Liver (tissue), 9 donors: Measurements from ENCODE around the gene PHF19. TPM values are rescaled to one million over a fixed set of nuclear protein-coding genes. Genes with fewer than 3 reads are reported as not detected.

Experiments
- DNase-seq: peaks from one replicate; pipeline ENCODE4 v3.0.0-alpha.2; 2017; ENCODE audit warnings: low spot score
- H3K27ac ChIP-seq, 2 donors: one replicate each; pipeline ENCODE4 v1.7.0; 2013; ENCODE audit warnings: inconsistent platforms in 2 of 2, low read length in 2 of 2, control low read depth in 1 of 2, low read depth in 1 of 2, mild to moderate bottlenecking in 1 of 2
- H3K27me3 ChIP-seq, 4 donors: one replicate each; pipeline versions ENCODE4 v1.6.1 to v1.7.0; 2013; ENCODE audit warnings: low read length in 3 of 4, inconsistent platforms in 1 of 4, mild to moderate bottlenecking in 1 of 4, moderate library complexity in 1 of 4; ENCODE audit not compliant: control insufficient read depth in 4 of 4, insufficient read depth in 4 of 4
- H3K36me3 ChIP-seq, 4 donors: one replicate each; pipeline versions ENCODE4 v1.6.1 to v1.7.0; 2013; ENCODE audit warnings: low read length in 3 of 4, mild to moderate bottlenecking in 3 of 4, low read depth in 1 of 4, moderate library complexity in 1 of 4; ENCODE audit not compliant: control insufficient read depth in 4 of 4, insufficient read depth in 3 of 4
- H3K4me1 ChIP-seq, 4 donors: one replicate each; pipeline versions ENCODE4 v1.6.1 to v1.7.0; 2013; ENCODE audit warnings: low read length in 3 of 4, mild to moderate bottlenecking in 3 of 4, moderate library complexity in 1 of 4; ENCODE audit not compliant: control insufficient read depth in 4 of 4, insufficient read depth in 4 of 4
- H3K4me3 ChIP-seq, 3 donors: one replicate each; pipeline versions ENCODE4 v1.6.1 to v1.7.0; 2013; ENCODE audit warnings: low read length in 3 of 3, control low read depth in 1 of 3, low read depth in 1 of 3, mild to moderate bottlenecking in 1 of 3
- H3K9ac ChIP-seq, 2 donors: one replicate each; pipeline ENCODE4 v1.7.0; 2013; ENCODE audit warnings: low read length in 2 of 2, mild to moderate bottlenecking in 2 of 2, moderate library complexity in 2 of 2, control low read depth in 1 of 2, low read depth in 1 of 2
- H3K9me3 ChIP-seq, 4 donors: one replicate each; pipeline versions ENCODE4 v1.6.1 to v1.7.0; 2013; ENCODE audit warnings: low read length in 3 of 4; ENCODE audit not compliant: control insufficient read depth in 4 of 4
- EGR1 ChIP-seq, 2 donors: IDR thresholded peaks; 2 replicates each; pipeline ENCODE4 v1.6.1; 2016 to 2018; ENCODE audit warnings: antibody characterized with exemption in 2 of 2, low read depth in 2 of 2
- FOXA1 ChIP-seq: IDR thresholded peaks from 2 replicates; pipeline ENCODE4 v1.6.1; 2016; ENCODE audit warnings: antibody characterized with exemption
- FOXA2 ChIP-seq: IDR thresholded peaks from 2 replicates; pipeline ENCODE4 v1.6.1; 2016; ENCODE audit warnings: antibody characterized with exemption
- GABPA ChIP-seq, 2 donors: IDR thresholded peaks in 1 of 2; conservative IDR thresholded peaks in 1 of 2; 2 replicates each; pipeline ENCODE4 v1.6.1; 2016; ENCODE audit warnings: antibody characterized with exemption in 2 of 2, mild to moderate bottlenecking in 1 of 2, moderate library complexity in 1 of 2
- HNF4A ChIP-seq, 2 donors: conservative IDR thresholded peaks; 2 replicates each; pipeline ENCODE4 v1.6.1; 2016; ENCODE audit warnings: antibody characterized with exemption in 2 of 2, mild to moderate bottlenecking in 2 of 2
- HNF4G ChIP-seq: IDR thresholded peaks from 2 replicates; pipeline ENCODE4 v1.6.1; 2016; ENCODE audit warnings: antibody characterized with exemption
- JUND ChIP-seq, 2 donors: IDR thresholded peaks; 2 replicates each; pipeline ENCODE4 v1.6.1; 2016; ENCODE audit warnings: antibody characterized with exemption in 2 of 2
- NR2F2 ChIP-seq: IDR thresholded peaks from 2 replicates; pipeline ENCODE4 v1.6.1; 2016; ENCODE audit warnings: antibody characterized with exemption
- RAD21 ChIP-seq, 2 donors: IDR thresholded peaks; 2 replicates each; pipeline ENCODE4 v1.6.1; 2016; ENCODE audit warnings: antibody characterized with exemption in 2 of 2, mild to moderate bottlenecking in 2 of 2
- RXRA ChIP-seq, 2 donors: IDR thresholded peaks; 2 replicates each; pipeline ENCODE4 v1.6.1; 2017 to 2018; ENCODE audit warnings: antibody characterized with exemption in 2 of 2, mild to moderate bottlenecking in 1 of 2
- SP1 ChIP-seq: IDR thresholded peaks from 2 replicates; pipeline ENCODE4 v1.6.1; 2018; ENCODE audit warnings: antibody characterized with exemption, mild to moderate bottlenecking
- TAF1 ChIP-seq: conservative IDR thresholded peaks from 2 replicates; pipeline ENCODE4 v1.6.1; 2016; ENCODE audit warnings: antibody characterized with exemption, mild to moderate bottlenecking
- YY1 ChIP-seq: IDR thresholded peaks from 2 replicates; pipeline ENCODE4 v1.6.1; 2016; ENCODE audit warnings: antibody characterized with exemption, mild to moderate bottlenecking
- WGBS: extraction: QIAGEN DNeasy Blood & Tissue Kit; methylation state at CpG from one replicate; pipeline ENCODE4 v1.1.7; 2013; 5-methylcytosine and 5-hydroxymethylcytosine counted together
- polyA plus RNA-seq, 2 donors: library from polyadenylated mRNA; stranded (reverse) in 1 of 2; unstranded in 1 of 2; fragments of 200-250 nt in 1 of 2; fragments of >200 nt in 1 of 2; fragmentation: Nextera tagmentation in 1 of 2; extraction: Ambion mirVana in 1 of 2; gene quantifications; one replicate each; pipeline versions ENCODE4 v1.2.1 to v1.2.3, GENCODE V29; 2013 to 2015
- total RNA-seq, 2 donors: library from RNA; depleted of rRNA; stranded (reverse); fragments of >200 nt; gene quantifications; one replicate each; pipeline ENCODE4 v1.2.3, GENCODE V29; 2014
- TF ChIP-seq, protein P1 (sequence below): IDR thresholded peaks from 2 replicates; pipeline ENCODE4 v1.6.1; 2016; ENCODE audit warnings: antibody characterized with exemption
- TF ChIP-seq, protein P2 (sequence below): fragments of 150-350 bp; IDR thresholded peaks from 2 replicates; pipeline ENCODE4 v1.5.1; 2017; ENCODE audit warnings: improper control_type of control experiment, low read depth, low read length; ENCODE audit not compliant: missing input control
- TF ChIP-seq, protein P3 (sequence below): IDR thresholded peaks from 2 replicates; pipeline ENCODE4 v1.6.1; 2016; ENCODE audit warnings: antibody characterized with exemption
- TF ChIP-seq, protein P4 (sequence below): IDR thresholded peaks from 2 replicates; pipeline ENCODE4 v1.6.1; 2016; ENCODE audit warnings: antibody characterized with exemption
- TF ChIP-seq, protein P5 (sequence below): IDR thresholded peaks from 2 replicates; pipeline ENCODE4 v1.6.1; 2016; ENCODE audit warnings: antibody characterized with exemption, mild to moderate bottlenecking
- donor health status: healthy.
- donor health status: healthy.
- donor health status: healthy.
- donor health status: healthy.
- donor health status: healthy.

The PHF19 gene
- total and polyA plus RNA-seq, 4 donors, result 1.9 to 16.0 (median 3.5) TPM

DNA sequence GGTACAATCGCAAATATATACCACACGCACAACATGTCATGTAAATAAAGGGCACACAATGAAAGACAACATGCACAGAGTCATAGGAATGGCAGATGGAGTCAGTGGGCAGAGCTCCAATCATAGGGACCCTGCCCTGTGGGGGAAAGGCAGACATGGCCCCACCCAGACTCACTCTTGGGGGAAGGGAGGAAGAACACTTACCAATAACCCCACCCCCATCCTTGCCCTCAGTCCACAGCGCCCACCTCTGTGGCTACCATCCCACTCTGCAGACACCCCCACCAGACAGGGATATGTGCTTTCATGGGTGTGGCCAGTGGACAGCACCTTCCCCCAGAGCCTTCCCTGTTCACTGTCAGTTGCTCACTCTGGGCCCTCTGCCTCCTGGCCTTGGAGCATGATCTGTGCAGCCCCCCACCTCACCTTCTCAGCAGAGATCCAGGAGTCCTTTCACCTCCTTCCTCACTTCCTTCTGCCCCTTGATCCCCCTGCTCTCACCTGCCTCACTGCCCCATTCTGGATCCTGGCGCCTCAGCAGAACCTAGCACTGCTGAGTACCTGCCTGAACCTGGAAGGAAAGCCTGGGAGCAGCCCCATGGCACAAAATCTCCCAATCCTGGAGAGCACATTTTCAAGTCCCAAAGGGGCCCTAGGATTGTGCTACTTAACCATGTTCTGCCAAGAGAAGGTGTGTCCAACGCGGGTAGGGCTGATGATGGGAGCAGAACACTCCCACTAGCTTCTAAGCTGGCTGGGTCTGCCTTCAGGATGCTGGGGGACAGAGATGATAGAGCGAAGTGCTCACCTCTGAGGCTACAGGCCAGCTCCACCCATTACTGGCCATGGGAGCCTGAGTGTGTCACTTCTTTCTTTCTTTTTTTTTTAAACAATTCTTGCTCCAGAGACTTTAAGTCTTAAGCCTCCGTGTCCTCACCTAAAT, 1.5 kb upstream of the PHF19 start:
- Histone ChIP-seq H3K9me3 (no peaks in the 10 kb centered on the region), H3K27ac (no peak overlapping the region), H3K4me1 (peaks cover 2 to 10% (median 4%) of the 10 kb centered on the region in 4 donors), H3K27me3 (no peaks in the 10 kb centered on the region), H3K36me3 (no peaks in the 10 kb centered on the region), H3K4me3 (no peak overlapping the region), H3K9ac (peak overlapping the region in 1 of 2 donors; percentile 20)
- WGBS, result 81% methylated on average over 8 of the region's 8 CpGs
- no peak for TF ChIP-seq HNF4A (conservative IDR thresholded peaks at IDR 0.05)
- no peak for TF ChIP-seq JUND (IDR thresholded peaks at IDR 0.05)
- TF ChIP-seq, protein P1, sequence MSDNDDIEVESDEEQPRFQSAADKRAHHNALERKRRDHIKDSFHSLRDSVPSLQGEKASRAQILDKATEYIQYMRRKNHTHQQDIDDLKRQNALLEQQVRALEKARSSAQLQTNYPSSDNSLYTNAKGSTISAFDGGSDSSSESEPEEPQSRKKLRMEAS, result no peak
- TF ChIP-seq, protein P2, sequence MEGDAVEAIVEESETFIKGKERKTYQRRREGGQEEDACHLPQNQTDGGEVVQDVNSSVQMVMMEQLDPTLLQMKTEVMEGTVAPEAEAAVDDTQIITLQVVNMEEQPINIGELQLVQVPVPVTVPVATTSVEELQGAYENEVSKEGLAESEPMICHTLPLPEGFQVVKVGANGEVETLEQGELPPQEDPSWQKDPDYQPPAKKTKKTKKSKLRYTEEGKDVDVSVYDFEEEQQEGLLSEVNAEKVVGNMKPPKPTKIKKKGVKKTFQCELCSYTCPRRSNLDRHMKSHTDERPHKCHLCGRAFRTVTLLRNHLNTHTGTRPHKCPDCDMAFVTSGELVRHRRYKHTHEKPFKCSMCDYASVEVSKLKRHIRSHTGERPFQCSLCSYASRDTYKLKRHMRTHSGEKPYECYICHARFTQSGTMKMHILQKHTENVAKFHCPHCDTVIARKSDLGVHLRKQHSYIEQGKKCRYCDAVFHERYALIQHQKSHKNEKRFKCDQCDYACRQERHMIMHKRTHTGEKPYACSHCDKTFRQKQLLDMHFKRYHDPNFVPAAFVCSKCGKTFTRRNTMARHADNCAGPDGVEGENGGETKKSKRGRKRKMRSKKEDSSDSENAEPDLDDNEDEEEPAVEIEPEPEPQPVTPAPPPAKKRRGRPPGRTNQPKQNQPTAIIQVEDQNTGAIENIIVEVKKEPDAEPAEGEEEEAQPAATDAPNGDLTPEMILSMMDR, result no peak
- no peak for TF ChIP-seq SP1
- no peak for TF ChIP-seq RXRA (IDR thresholded peaks at IDR 0.05)
- TF ChIP-seq NR2F2, result no peak
- TF ChIP-seq, protein P3, sequence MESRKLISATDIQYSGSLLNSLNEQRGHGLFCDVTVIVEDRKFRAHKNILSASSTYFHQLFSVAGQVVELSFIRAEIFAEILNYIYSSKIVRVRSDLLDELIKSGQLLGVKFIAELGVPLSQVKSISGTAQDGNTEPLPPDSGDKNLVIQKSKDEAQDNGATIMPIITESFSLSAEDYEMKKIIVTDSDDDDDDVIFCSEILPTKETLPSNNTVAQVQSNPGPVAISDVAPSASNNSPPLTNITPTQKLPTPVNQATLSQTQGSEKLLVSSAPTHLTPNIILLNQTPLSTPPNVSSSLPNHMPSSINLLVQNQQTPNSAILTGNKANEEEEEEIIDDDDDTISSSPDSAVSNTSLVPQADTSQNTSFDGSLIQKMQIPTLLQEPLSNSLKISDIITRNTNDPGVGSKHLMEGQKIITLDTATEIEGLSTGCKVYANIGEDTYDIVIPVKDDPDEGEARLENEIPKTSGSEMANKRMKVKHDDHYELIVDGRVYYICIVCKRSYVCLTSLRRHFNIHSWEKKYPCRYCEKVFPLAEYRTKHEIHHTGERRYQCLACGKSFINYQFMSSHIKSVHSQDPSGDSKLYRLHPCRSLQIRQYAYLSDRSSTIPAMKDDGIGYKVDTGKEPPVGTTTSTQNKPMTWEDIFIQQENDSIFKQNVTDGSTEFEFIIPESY, result no peak
- TF ChIP-seq, protein P4, sequence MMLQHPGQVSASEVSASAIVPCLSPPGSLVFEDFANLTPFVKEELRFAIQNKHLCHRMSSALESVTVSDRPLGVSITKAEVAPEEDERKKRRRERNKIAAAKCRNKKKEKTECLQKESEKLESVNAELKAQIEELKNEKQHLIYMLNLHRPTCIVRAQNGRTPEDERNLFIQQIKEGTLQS, result no peak
- TF ChIP-seq FOXA1, result no peak
- no peak for TF ChIP-seq GABPA (IDR thresholded peaks at IDR 0.05 in 1 of 2, conservative IDR thresholded peaks at IDR 0.05 in 1 of 2)
- TF ChIP-seq HNF4G, result no peak
- TF ChIP-seq, protein P5, sequence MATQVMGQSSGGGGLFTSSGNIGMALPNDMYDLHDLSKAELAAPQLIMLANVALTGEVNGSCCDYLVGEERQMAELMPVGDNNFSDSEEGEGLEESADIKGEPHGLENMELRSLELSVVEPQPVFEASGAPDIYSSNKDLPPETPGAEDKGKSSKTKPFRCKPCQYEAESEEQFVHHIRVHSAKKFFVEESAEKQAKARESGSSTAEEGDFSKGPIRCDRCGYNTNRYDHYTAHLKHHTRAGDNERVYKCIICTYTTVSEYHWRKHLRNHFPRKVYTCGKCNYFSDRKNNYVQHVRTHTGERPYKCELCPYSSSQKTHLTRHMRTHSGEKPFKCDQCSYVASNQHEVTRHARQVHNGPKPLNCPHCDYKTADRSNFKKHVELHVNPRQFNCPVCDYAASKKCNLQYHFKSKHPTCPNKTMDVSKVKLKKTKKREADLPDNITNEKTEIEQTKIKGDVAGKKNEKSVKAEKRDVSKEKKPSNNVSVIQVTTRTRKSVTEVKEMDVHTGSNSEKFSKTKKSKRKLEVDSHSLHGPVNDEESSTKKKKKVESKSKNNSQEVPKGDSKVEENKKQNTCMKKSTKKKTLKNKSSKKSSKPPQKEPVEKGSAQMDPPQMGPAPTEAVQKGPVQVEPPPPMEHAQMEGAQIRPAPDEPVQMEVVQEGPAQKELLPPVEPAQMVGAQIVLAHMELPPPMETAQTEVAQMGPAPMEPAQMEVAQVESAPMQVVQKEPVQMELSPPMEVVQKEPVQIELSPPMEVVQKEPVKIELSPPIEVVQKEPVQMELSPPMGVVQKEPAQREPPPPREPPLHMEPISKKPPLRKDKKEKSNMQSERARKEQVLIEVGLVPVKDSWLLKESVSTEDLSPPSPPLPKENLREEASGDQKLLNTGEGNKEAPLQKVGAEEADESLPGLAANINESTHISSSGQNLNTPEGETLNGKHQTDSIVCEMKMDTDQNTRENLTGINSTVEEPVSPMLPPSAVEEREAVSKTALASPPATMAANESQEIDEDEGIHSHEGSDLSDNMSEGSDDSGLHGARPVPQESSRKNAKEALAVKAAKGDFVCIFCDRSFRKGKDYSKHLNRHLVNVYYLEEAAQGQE, result no peak
- TF ChIP-seq FOXA2, result no peak
- TF ChIP-seq TAF1, result no peak
- TF ChIP-seq EGR1 (IDR thresholded peaks at IDR 0.05; ENCODE audit: low read depth in 2 of 2), result no peak
- no peak for TF ChIP-seq RAD21 (IDR thresholded peaks at IDR 0.05)
- TF ChIP-seq YY1, result no peak
- DNase-seq, result no peak
